Gastroesophageal sphincter (tissue), 4 donors: ENCODE data around the gene TMPRSS11A. TPM values are rescaled to one million over a fixed set of nuclear protein-coding genes. Genes with fewer than 3 reads are reported as not detected.

Source experiments
- ATAC-seq: fragments of 150-250 bp; one replicate; pipeline ENCODE4 v1.9.1; 2016; ENCODE audit warnings: mild to moderate bottlenecking, moderate library complexity
- H3K27ac ChIP-seq, 4 donors: fragments of 200-600 bp; sonication (generic) in 3 of 4; 1 replicate in 3 of 4; 2 replicates in 1 of 4; pipeline ENCODE4 v1.5.1; 2016 to 2019
- H3K27me3 ChIP-seq: fragments of 200-600 bp; sonication (generic); one replicate; pipeline ENCODE4 v1.5.1; 2019
- H3K36me3 ChIP-seq, 2 donors: fragments of 200-600 bp; sonication (generic); one replicate each; pipeline ENCODE4 v1.5.1; 2019; ENCODE audit warnings: control low read depth in 1 of 2
- H3K4me1 ChIP-seq, 3 donors: fragments of 200-600 bp; sonication (generic); 1 replicate in 2 of 3; 2 replicates in 1 of 3; pipeline ENCODE4 v1.5.1; 2016 to 2019; ENCODE audit warnings: control low read depth in 2 of 3
- H3K4me3 ChIP-seq, 2 donors: fragments of 200-600 bp; sonication (generic); one replicate each; pipeline ENCODE4 v1.5.1; 2019; ENCODE audit warnings: mild to moderate bottlenecking in 1 of 2, moderate library complexity in 1 of 2
- H3K9me3 ChIP-seq, 3 donors: fragments of 200-600 bp; sonication (generic); one replicate each; pipeline ENCODE4 v1.5.1; 2017 to 2019; ENCODE audit warnings: control low read depth in 2 of 3
- EP300 ChIP-seq: sonication (generic); formaldehyde crosslinking; IDR thresholded peaks from one replicate; pipeline ENCODE4 v1.6.1; 2017; ENCODE audit warnings: antibody characterized with exemption, mild to moderate bottlenecking
- POLR2A ChIP-seq, 2 donors: fragments of 450-650 bp; IDR thresholded peaks; one replicate each; pipeline ENCODE4 v1.6.1; 2017; ENCODE audit warnings: antibody characterized with exemption in 2 of 2, mild to moderate bottlenecking in 2 of 2, moderate library complexity in 1 of 2
- POLR2AphosphoS5 ChIP-seq: sonication (generic); formaldehyde crosslinking; IDR thresholded peaks from one replicate; pipeline ENCODE4 v1.6.1; 2017; ENCODE audit warnings: antibody characterized with exemption
- WGBS, 2 donors: methylation state at CpG; one replicate each; pipeline ENCODE4 v1.1.5; 2018; ENCODE audit warnings: low coverage in 1 of 2; 5-methylcytosine and 5-hydroxymethylcytosine counted together
- total RNA-seq, 4 donors: library from RNA; depleted of rRNA; stranded (reverse); fragments of >200 nt; gene quantifications; one replicate each; pipeline ENCODE4 v1.1.0, GENCODE V29; 2016
- TF ChIP-seq, protein P1 (sequence below), 4 experiments: fragments of 200-600 bp in 2 of 4; fragments of 450-650 bp in 2 of 4; sonication (generic) in 1 of 4; IDR thresholded peaks; one replicate each; pipeline ENCODE4 v1.5.1; 2017 to 2019; ENCODE audit warnings: antibody characterized with exemption in 4 of 4, mild to moderate bottlenecking in 2 of 4, moderate library complexity in 2 of 4

TMPRSS11A gene
- total RNA-seq, 4 donors from 2014 or later, result 0.13 to 8.5 (median 0.78) TPM; not detected in 1

DNA sequence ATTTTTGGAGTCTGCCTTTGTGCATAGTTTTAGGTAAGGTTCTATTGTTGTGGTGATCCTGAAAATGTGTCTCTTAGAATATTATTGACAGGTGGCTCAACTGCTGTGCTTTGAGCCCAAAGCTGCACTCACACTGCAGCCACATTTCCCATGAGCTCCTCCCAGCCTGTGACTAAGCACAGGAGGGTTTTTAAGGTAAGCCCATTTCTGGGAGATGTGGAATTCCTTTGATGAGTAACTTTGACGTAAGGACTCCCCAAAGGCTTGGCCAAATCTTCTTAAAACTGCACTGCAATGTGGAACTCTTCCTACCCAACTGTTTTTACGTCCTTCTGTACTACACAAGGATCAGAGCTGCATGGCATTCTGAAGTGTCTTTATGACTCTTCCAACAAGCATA lies 20.0 kb upstream of the TMPRSS11A start:
- Histone ChIP-seq H3K27me3 (no peaks in the 10 kb centered on the region), H3K27ac (no peak overlapping the region), H3K4me1 (no peaks in the 10 kb centered on the region), H3K36me3 (no peaks in the 10 kb centered on the region), H3K9me3 (peaks cover 0 to 14% (median 0%) of the 10 kb centered on the region in 3 donors), H3K4me3 (no peak overlapping the region)
- no peak for ATAC-seq
- TF ChIP-seq, protein P1, sequence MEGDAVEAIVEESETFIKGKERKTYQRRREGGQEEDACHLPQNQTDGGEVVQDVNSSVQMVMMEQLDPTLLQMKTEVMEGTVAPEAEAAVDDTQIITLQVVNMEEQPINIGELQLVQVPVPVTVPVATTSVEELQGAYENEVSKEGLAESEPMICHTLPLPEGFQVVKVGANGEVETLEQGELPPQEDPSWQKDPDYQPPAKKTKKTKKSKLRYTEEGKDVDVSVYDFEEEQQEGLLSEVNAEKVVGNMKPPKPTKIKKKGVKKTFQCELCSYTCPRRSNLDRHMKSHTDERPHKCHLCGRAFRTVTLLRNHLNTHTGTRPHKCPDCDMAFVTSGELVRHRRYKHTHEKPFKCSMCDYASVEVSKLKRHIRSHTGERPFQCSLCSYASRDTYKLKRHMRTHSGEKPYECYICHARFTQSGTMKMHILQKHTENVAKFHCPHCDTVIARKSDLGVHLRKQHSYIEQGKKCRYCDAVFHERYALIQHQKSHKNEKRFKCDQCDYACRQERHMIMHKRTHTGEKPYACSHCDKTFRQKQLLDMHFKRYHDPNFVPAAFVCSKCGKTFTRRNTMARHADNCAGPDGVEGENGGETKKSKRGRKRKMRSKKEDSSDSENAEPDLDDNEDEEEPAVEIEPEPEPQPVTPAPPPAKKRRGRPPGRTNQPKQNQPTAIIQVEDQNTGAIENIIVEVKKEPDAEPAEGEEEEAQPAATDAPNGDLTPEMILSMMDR (IDR thresholded peaks at IDR 0.05), result no peak
- TF ChIP-seq POLR2AphosphoS5, result no peak
- no peak for TF ChIP-seq EP300
- TF ChIP-seq POLR2A (IDR thresholded peaks at IDR 0.05), result no peak
- 42 to 75% methylated on average over 2 of the region's 2 CpGs for WGBS, 2 donors

DNA sequence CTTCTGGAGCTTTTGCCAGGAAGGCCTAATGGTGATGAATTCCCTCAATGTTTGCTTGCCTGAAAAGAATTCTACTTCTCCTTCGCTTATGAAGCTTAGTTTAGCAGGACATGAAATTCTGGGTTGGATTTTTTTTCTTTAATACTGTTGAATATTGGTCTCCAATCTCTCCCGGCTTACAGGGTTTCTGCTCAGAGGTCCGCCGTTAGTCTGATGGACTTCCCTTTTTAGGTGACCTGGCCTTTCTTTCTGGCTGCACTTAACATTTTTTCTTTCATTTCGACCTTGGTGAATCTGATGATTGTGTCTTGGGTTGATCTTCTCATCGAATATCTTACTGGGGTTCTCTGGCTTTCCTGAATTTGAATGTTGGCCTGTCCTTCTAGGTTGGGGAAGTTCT lies 17.2 kb upstream of the TMPRSS11A start:
- Histone ChIP-seq H3K36me3 (no peaks in the 10 kb centered on the region), H3K27ac (no peak overlapping the region), H3K9me3 (peaks cover 0 to 29% (median 0%) of the 10 kb centered on the region in 3 donors), H3K27me3 (no peaks in the 10 kb centered on the region), H3K4me1 (no peaks in the 10 kb centered on the region), H3K4me3 (no peak overlapping the region)
- 86 to 91% methylated on average over 6 of the region's 6 CpGs for WGBS, 2 donors
- no peak for ATAC-seq
- TF ChIP-seq, protein P1 (IDR thresholded peaks at IDR 0.05), result no peak
- TF ChIP-seq EP300, result no peak
- TF ChIP-seq POLR2AphosphoS5, result no peak
- TF ChIP-seq POLR2A (IDR thresholded peaks at IDR 0.05), result no peak

DNA sequence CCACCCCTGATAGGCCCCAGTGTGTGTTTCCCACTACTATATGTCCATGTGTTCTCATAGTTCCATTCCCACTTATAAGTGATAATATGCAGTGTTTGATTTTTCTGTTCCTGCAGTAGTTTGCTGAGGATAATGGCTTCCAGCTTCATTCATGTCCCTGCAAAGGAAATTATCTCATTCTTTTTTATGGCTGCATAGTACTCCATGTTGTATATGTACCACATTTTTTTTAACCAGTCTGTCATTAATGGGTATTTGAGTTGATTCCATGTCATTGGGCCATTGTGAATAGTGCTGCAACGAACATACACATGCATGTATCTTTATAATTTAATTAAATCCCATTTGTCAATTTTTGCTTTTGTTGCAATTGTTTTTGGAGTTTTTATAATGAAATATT lies 10.3 kb upstream of the TMPRSS11A start:
- no peaks in the 10 kb centered on the region for H3K4me1 ChIP-seq
- H3K4me3 ChIP-seq, result no peak overlapping the region
- WGBS, 2 donors, result 80 to 91% methylated on average over 1 of the region's 1 CpG
- H3K27me3 ChIP-seq, result no peaks in the 10 kb centered on the region
- H3K9me3 ChIP-seq, result peaks cover 0 to 31% (median 0%) of the 10 kb centered on the region in 3 donors
- no peak for TF ChIP-seq EP300
- TF ChIP-seq POLR2AphosphoS5, result no peak
- no peak for TF ChIP-seq POLR2A (IDR thresholded peaks at IDR 0.05)
- TF ChIP-seq, protein P1 (IDR thresholded peaks at IDR 0.05), result no peak
- no peaks in the 10 kb centered on the region for H3K36me3 ChIP-seq
- no peak for ATAC-seq
- no peak overlapping the region for H3K27ac ChIP-seq

DNA sequence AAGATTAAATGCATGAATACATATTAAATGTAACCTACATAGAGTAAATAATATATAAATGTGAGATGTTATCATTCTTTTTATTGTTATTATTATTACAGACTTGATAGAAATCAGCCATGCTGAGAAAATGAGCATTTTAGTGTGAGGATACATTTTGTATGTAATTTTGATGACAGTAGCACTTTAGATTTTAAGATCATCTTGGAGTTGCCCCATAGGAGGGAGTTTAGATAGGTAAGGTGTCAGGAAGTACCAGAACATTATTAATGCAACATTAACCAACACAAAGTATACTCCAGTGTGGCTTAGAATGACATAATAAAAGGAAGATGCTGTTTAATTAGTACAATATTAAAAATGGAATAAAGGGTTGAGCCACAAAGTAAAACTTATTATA lies 8.4 kb downstream of the TMPRSS11A start:
- Histone ChIP-seq H3K36me3 (no peaks in the 10 kb centered on the region), H3K27ac (no peak overlapping the region), H3K27me3 (no peaks in the 10 kb centered on the region), H3K4me3 (no peak overlapping the region), H3K4me1 (no peaks in the 10 kb centered on the region), H3K9me3 (no peaks in the 10 kb centered on the region)
- TF ChIP-seq EP300 (no peak), POLR2AphosphoS5 (no peak), POLR2A (IDR thresholded peaks at IDR 0.05) (no peak)
- TF ChIP-seq, protein P1 (IDR thresholded peaks at IDR 0.05), result no peak
- no peak for ATAC-seq

DNA sequence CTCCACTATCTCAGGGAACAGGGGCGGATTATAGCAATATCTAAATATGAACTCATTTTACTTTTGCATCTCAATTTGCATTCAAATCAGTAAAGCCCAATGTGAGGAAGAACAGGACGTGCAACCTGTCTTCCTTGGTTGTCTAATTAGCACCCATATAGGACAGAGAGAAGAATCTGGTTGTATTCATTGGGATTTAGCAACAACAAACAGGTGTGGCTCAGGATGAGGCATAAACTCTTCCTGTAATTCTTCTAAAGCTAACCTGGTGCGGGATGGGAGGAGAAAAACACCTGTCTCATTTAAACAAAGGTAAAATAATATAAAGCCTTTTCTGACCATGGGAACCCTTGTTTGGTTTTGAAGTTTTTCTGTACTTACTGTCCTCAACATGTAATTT lies 22.2 kb downstream of the TMPRSS11A start:
- Histone ChIP-seq H3K27me3 (no peaks in the 10 kb centered on the region), H3K9me3 (peaks cover 0 to 8% (median 0%) of the 10 kb centered on the region in 3 donors), H3K4me3 (no peak overlapping the region), H3K27ac (no peak overlapping the region), H3K36me3 (no peaks in the 10 kb centered on the region), H3K4me1 (no peaks in the 10 kb centered on the region)
- WGBS, 2 donors, result 59 to 81% methylated on average over 3 of the region's 3 CpGs
- TF ChIP-seq, protein P1 (IDR thresholded peaks at IDR 0.05), result no peak
- TF ChIP-seq EP300, result no peak
- no peak for TF ChIP-seq POLR2A (IDR thresholded peaks at IDR 0.05)
- no peak for TF ChIP-seq POLR2AphosphoS5
- ATAC-seq, result no peak
